Measurements from ENCODE around the gene FTO. TPM values are rescaled to one million over a fixed set of nuclear protein-coding genes. Genes with fewer than 3 reads are reported as not detected.

The FTO gene
- total and polyA plus RNA-seq, 2 of the 8 experiments (the other 6 are each of a cell fraction or from before 2014, with no cell fraction given): 34.5 to 59.8 TPM

DNA sequence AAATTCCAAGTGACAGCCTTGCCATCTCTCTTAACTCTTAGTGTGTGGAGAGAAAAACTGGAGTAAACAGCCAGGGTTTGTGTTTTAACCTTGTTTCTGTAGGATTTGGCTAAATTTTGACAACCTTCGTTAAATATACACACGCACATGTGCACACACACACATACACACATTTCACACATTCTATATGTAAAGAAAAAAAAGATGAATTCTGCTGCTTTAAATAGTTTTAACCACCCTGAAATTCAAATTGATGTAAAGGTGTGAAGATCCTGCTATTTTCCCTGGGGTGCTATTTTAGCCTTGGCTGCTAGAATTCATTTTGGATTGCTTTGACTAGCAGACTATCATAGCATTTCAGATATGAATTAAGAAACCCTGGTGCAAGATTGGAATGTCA is 191.9 kb downstream of the FTO start:
- Histone ChIP-seq H2BK15ac (ENCODE audit: low read length) (no peak overlapping the region), H2BK12ac (ENCODE audit: low read depth, low read length) (no peak overlapping the region), H3K9me3 (ENCODE audit: insufficient read depth in 2 of 2, low read depth in 1 of 2, low read length in 1 of 2) (no peaks in the 10 kb centered on the region), H3K27me3 (replicated peaks in 1 of 4; ENCODE audit: control insufficient read depth in 3 of 4, extremely low read depth in 1 of 4, insufficient read depth in 3 of 4, low read length in 3 of 4) (no peaks in the 10 kb centered on the region), H4K5ac (ENCODE audit: insufficient read length, low read depth, low read length) (no peak overlapping the region), H3K4me2 (ENCODE audit: insufficient read depth in 1 of 2, low read depth in 2 of 2, low read length in 2 of 2) (no peak overlapping the region), H2BK5ac (ENCODE audit: low read depth, low read length) (no peak overlapping the region), H3K14ac (ENCODE audit: insufficient read length) (no peak overlapping the region), H2AFZ (ENCODE audit: low read length) (no peak overlapping the region), H3K27ac (ENCODE audit: low read depth, low read length) (no peak overlapping the region), H3K18ac (ENCODE audit: extremely low read depth, low read length) (no peak overlapping the region), H2BK20ac (ENCODE audit: low read length) (no peak overlapping the region), H3K23ac (ENCODE audit: insufficient read length) (no peak overlapping the region), H4K91ac (replicated peaks; ENCODE audit: insufficient read length, low read length) (no peak overlapping the region), H3K56ac (replicated peaks; ENCODE audit: insufficient read length, low read depth, low read length) (no peak overlapping the region), H3K23me2 (ENCODE audit: low read depth, low read length) (no peaks in the 10 kb centered on the region; the same call in 1 of the 2 replicates), H2BK120ac (replicated peaks; ENCODE audit: low read depth, low read length) (no peak overlapping the region), H4K20me1 (replicated peaks in 1 of 2; ENCODE audit: control insufficient read depth in 1 of 2, insufficient read depth in 2 of 2, low read length in 2 of 2) (no peaks in the 10 kb centered on the region), H2AK5ac (ENCODE audit: low read depth, low read length) (no peak overlapping the region), H3K79me2 (ENCODE audit: control insufficient read depth in 1 of 2, insufficient read depth in 2 of 2, low read length in 2 of 2) (no peaks in the 10 kb centered on the region), H3K36me3 (ENCODE audit: control insufficient read depth in 2 of 4, insufficient read depth in 4 of 4, low read length in 3 of 4) (no peaks in the 10 kb centered on the region), H3K4me1 (replicated peaks in 1 of 4; ENCODE audit: control insufficient read depth in 3 of 4, insufficient read depth in 4 of 4, low read length in 3 of 4) (no peaks in the 10 kb centered on the region; a peak in 1 of 7 replicates), H4K8ac (ENCODE audit: extremely low read depth, insufficient read depth, low read length) (no peak overlapping the region), H3K79me1 (ENCODE audit: low read depth, low read length) (no peaks in the 10 kb centered on the region), H3K9ac (replicated peaks in 1 of 4; ENCODE audit: extremely low read depth in 1 of 4, low read depth in 3 of 4, low read length in 3 of 4) (no peak overlapping the region), H3K4me3 (ENCODE audit: extremely low read depth in 1 of 4, insufficient read depth in 2 of 4, low read depth in 3 of 4, low read length in 4 of 4) (no peak overlapping the region), H3K4ac (replicated peaks; ENCODE audit: insufficient read length, low read depth, low read length) (no peak overlapping the region)
- WGBS, 2 experiments (ENCODE audit: extremely low coverage in 1 of 2, insufficient coverage in 1 of 2, insufficient read length in 1 of 2, insufficient replicate concordance in 2 of 2, low coverage in 1 of 2, low lambda C conversion rate in 2 of 2, missing lambda C conversion rate in 1 of 2): 93% methylated on average over 2 of the region's 2 CpGs; no CpG with 5 or more reads in 1 of the 2 experiments
- ChIA-PET CTCF (ENCODE audit: partially characterized antibody) (interaction anchor here (1.3 kb wide), 1 partner anchor 387 kb away, joined by 4 read pairs; no protein-coding TSS in a partner anchor), POLR2A (ENCODE audit: partially characterized antibody) (no interaction called here)
- DNase-seq (ENCODE audit: low read depth in 1 of 2, low spot score in 2 of 2) (no peak), FAIRE-seq (no peak)
- TF ChIP-seq CTBP2 (IDR thresholded peaks at IDR 0.05; ENCODE audit: borderline replicate concordance, insufficient read depth, insufficient read length, low read length) (no peak), JUND (IDR thresholded peaks at IDR 0.05; ENCODE audit: low read length) (no peak), ZNF274 (IDR thresholded peaks at IDR 0.05; ENCODE audit: borderline replicate concordance, extremely low read depth, low read length) (no peak), TAF7 (optimal IDR thresholded peaks at IDR 0.05; ENCODE audit: borderline replicate concordance, low read depth, low read length) (no peak), KDM1A (IDR thresholded peaks at IDR 0.05; ENCODE audit: borderline replicate concordance, low read length) (no peak), BACH1 (IDR thresholded peaks at IDR 0.05; ENCODE audit: low read length) (no peak), NANOG (IDR thresholded peaks at IDR 0.05; ENCODE audit: insufficient read depth, low read depth, low read length, poor library complexity, severe bottlenecking) (no peak), RBBP5 (IDR thresholded peaks at IDR 0.05; ENCODE audit: borderline replicate concordance, low read depth, low read length) (no peak), CHD1 (IDR thresholded peaks at IDR 0.05; ENCODE audit: low read depth, low read length) (no peak), SP4 (IDR thresholded peaks at IDR 0.05; ENCODE audit: low read length) (no peak), GABPA (IDR thresholded peaks at IDR 0.05; ENCODE audit: borderline replicate concordance, insufficient read depth, low read length) (no peak), CEBPB (IDR thresholded peaks at IDR 0.05; ENCODE audit: low read depth, low read length) (no peak), RNF2 (IDR thresholded peaks at IDR 0.05; ENCODE audit: borderline replicate concordance, low read depth, low read length, missing control alignments, poor library complexity, severe bottlenecking) (no peak)
- TF ChIP-seq, protein P1, sequence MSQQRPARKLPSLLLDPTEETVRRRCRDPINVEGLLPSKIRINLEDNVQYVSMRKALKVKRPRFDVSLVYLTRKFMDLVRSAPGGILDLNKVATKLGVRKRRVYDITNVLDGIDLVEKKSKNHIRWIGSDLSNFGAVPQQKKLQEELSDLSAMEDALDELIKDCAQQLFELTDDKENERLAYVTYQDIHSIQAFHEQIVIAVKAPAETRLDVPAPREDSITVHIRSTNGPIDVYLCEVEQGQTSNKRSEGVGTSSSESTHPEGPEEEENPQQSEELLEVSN (IDR thresholded peaks at IDR 0.05): no peak

All from H1 (cell line).